GM19467 (cell line): ENCODE results near the gene PEAK1.
"Not testable (repeated sequence)": the region's sequence is repeated elsewhere in the genome, so short reads cannot be mapped to it uniquely, and the experiment has no call there.

Source experiments
- ATAC-seq: cut with Tn5 transposase; IDR thresholded peaks from one replicate; pipeline ENCODE4 v1.9.1; 2021; ENCODE audit warnings: mild to moderate bottlenecking, moderate library complexity; ENCODE audit not compliant: unreplicated experiment

The PEAK1 gene

DNA sequence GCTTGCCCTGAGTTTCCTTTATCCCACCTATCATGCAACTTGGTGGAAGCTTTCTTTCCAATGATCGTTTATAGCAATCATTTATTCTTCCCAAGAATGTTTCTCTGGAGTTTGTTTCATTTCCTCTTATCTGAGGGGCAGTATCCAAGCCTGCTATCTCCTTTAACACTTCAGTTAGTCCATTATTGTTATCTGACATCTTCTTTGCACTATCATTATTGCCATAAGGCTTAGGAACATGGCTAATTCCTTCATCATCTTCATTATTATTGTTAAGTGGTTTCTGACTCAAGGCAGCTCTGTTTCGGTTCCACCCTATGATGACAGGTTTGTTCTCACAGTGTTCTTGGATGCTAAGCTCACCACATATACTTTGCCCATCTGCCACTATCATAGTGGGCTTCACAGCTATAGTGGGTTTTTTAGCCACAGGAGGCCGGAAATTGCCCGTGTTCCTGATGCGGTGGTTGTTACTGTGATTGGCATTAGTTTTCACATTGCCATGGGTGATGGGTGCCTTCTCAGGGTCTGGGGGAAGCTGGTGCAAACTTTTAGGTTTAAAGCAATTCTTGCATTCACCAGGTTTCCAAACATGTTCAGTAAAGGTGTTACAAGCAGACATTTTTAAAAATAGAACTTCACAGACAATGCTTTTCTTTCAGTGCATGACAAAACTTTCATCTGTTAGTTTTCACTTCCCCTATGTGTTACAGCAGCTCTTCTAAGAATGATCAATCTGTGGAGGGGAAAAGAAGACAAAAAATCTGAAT is 238.4 kb downstream of the PEAK1 start:
- ATAC-seq: peak; percentile 43

DNA sequence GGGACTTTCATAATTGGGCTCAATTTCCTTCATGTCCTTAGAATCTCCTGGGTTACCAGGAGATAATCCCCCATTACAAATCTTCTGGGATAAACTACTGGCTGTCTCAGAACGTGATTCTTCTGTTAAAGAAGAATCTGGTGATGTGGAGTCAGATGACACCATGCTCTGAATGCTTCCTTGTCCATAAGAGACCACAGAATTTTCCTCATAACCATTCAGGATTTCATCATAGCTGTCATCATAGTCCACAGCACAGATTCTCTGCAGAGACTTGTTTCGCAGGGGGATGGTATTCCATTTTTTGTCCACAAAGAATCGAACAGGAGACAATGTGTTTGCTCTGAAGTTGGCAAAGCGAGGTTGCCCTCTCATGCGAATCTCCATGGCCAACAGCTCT is 239.1 kb downstream of the PEAK1 start:
- ATAC-seq: no peak

DNA sequence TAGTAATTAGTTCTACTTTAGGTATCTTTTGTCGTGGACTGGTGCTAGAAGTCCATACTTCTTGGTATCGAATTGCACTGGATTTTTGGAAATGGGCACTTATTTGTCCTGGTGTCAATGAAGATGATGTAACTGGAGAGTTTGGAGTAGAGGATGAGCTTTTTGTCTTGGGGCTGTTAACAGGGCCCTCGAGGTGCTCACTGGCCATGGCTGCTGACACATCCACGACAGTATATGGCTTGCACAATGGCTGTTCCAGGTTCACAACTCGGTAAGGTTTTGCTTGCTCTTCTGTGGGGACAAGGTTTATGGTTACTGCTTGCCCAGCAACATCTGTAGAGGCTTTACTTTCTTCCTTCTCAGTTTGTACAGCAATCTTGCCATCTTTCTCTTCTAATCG is 239.6 kb downstream of the PEAK1 start:
- ATAC-seq: no peak

DNA sequence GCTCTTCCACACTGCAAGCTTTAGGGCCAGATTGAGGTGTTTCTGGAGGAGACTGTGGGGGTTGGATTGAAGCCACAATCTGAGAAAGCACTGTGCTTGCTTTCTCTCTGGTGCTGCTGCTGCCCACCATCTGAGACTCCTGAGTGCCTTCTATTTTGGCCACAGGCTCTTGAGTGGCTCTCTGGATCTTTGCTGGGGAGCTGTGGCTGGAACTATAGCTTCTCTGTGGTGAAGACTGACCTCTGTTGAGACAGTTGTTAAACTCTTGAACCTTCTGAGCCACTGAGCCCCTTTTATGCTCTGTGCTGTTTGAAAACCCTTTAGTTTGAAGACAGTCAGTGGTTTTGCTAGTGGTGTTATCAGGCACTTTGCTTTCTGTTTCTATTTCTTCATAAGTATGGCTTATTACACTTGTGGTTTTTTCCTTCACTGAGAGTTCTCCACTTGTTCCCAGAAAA is 240.3 kb downstream of the PEAK1 start:
- ATAC-seq: peak; percentile 41

DNA sequence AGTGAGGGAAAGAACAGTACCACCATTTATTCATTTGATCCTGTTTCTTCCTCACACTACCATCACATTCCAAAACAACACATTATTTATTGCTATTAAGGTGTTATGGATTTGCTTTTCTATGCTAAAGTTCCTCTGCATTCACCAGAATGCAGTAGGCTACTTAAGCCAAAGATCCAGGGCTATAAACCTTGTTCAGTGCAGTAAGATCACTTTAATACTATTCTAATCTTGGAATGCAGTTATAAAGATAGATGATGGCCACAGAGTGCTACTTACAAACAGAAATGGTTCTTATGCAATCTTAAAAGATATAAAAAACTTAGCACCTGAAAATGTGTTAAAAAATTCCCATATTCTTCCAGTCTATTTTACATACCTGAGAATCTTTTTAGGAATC is 241.5 kb downstream of the PEAK1 start:
- no peak for ATAC-seq

DNA sequence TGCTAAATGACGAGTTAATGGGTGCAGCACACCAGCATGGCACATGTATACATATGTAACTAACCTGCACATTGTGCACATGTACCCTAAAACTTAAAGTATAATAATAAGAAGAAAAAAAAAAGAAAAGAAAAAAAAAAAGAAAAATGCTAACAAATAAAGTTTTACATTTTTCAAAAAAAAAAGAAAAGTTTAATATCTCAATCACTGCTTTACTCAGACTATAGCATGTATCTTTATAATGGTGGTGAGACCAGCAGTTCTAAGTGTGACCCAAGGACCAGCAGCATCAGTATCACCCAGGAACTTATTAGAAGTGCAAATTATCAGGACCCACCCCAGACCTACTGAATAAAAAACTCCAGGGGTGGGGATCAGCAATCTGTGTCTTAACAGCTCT is 243.8 kb downstream of the PEAK1 start:
- ATAC-seq: not testable (repeated sequence)

DNA sequence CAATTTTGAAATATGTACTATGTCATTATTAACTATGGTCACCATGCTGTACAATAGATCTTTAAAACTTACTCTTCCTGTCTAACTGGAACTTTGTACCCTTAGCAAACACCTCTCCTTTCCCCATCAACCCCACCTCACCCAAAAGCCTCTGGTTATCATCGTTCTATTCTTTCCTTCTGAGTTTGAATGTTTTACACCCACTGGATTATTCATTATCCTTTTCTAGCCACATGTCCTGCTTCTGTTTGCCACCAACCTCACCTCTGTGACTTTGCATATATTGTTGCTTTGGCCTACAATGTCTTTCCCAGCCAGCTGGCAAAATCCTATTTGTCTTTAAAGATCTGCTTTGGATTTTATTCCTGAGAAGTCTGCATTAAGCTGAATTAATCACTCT is 246.4 kb downstream of the PEAK1 start:
- ATAC-seq: no peak

DNA sequence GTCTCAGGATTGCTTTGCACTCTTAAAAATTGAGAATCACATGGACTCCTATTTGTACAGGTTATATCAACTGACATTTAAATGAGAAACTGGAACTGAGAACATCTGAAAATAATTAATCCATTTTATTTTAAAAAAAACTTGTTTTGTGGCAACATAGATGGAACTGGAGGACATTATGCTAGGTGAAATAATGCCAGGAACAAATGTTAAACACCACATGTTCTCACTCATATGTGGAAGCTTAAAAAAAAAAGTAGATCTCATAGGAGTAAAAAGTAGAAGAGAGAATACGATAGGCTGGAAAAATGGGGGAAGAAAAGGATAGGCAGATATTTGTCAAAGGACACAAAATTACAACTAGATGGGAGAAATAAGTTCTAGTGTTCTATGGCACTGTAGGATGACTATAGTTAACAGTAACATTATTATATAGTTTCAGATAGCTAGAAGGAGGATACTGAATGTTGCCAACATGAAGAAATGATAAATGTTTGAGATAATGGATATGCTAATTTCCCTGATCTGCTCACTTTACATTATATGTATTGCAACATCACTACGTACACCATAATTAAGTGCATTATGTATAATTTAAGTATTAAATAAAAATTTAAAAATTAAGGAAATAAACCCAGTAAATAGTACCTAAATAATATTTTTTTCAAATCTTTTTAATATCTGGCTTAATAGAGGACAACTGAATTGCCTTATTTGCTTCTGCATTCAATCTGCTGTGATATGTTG is 248.5 kb downstream of the PEAK1 start:
- ATAC-seq: no peak

DNA sequence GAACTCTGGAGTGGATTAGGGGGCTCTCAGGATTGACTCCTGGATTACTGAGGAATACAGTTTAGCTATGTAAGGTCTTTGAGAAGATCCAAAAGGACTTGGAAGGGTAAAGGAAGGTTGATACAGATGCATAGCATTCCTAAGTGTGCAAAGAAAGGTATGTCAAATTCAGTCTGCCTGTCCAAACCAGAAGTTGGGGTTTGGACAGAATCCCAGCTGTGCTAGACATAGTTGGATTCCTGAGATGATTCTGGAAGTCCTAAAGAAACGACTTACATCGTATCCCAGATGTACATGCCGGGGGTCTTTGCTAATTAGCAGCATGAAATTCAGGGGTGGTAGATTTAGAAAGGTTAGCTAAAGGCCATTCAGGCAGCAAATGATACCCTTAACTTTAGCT is 251.3 kb downstream of the PEAK1 start:
- ATAC-seq: no peak

DNA sequence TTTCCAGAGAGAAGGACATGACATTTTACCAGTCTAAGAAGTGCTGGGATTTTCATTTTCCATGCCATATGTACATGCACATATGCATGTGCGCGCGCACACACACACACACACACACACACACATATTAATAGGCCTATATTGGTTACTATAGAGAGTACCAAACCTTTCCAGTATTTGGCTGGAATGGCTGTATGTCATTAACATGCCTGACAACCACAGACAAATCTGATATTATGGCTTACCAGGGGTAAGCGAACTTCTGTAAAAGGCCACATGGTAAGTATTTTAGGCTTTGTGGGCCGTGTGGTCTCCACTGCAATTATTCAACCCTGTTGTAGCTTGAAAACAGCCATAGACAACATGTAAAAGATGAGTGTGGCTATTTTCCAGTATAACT is 251.8 kb downstream of the PEAK1 start:
- ATAC-seq: no peak

DNA sequence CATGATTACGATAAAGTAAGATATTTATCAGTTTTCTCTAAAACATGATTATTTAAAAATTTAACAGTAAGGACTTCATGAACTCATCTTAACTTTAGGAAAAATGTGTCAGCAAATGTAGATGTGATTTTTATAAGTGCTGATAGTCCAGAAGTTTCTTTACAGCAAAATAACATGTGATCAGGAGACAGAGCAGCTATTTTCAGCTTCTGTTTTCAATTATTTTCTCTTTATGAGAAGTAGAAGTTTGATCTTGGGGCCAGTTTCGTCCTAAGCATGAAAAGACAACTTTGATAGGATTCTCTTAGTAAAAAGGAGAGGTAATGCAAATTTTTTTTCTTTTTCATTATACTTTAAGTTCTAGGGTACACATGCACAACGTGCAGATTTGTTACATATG is 252.5 kb downstream of the PEAK1 start:
- ATAC-seq: no peak

DNA sequence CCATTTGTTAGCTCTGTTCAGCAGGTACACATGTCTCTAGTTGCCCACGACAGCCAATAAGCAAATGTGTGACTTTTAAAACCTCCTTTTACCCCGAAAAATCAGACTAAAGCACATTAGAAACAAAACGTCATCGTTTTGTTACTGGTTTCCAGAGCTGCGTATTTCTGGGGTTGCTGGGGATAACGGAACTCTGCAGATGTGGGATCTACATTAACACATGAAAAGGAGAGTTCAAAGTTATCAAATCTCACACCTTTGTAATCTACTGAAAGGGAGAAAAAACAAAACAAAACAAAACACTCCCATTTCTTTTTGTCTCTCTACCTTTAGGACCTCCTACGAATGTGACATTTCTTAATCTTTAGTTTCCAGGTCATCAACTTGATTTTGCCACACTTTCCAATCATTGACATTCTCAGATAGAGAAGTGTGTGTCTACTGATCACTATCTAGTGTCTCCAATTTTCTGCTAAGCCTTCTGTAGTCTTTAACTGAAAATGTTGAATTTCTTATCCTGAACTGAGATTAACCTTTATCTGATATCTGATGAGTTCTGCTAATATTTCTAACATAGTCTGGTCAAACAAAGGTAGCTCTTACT is 256.0 kb downstream of the PEAK1 start:
- no peak for ATAC-seq

DNA sequence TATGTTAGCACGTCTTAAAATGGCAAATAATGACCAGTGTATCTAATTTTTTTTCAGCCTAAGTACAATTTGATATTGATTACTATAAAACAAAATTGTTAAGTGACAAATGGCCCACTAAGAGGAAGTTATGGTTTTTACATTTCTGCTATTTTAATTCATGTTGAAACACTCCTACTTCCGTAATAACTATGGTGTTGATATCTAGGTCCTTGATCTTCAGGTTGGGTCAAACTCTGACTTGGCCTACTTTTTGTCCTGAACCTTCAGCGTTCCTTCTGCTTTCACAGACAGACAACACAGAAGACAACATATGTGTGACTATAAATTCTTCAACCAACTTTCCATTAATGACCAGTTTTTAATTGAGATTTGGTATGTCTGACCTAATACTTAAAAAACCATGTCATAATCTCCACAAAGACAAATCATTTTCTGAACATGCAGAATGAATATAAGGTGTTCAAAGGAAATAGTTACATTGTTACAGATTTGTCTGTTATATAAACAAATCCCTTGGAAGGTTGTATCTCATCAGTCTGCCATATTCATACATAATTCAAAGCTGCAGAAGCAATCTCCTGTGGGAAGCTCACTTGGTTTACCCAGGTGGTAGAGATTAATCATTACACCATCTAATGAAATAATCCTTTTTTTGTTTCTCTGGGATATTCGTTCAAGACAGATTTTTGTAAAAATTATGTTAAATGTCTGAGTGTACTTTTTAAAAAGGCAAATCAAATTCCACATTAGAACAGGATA is 256.9 kb downstream of the PEAK1 start:
- ATAC-seq: no peak

DNA sequence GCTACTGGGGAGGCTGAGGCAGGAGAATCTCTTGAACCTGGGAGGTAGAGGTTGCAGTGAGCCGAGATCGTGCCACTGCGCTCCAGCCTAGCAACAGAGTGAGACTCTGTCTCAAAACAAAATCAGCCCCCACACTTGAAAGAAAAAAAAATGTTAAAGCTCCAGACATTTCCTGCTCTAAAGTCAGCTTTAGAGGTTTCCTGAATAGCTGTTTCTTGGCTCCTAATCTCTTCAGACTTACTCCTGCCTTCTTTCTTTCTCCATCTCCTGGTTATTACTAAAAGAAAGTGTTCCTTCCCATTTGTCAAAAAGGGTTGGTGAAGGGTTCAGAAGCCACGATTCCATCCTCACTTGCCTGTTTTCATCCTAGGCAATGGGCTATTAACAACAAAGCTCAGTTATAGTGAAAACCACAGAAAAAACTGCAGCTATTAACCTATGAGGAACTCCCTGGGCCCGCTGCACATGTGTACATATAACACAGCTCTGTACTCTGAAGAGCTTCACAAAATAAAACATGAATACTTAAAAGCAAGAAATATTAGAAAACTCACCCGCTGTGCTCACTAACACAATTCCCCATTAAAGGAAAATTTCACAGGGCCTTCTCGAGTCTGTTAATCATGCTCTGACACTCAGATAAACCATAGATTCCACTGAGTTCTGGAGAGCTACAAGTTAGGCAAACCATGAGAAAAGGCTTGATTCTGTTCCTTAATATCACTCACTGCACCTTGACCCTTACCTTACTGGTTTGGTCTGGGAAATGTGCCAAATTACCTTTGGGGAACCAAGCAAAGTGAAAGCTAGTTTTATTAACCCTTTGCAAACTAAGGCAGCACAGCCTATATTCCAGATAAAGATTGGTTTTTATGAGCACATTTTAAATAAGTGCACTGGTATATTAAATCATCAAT is 259.1 kb downstream of the PEAK1 start:
- no peak for ATAC-seq

DNA sequence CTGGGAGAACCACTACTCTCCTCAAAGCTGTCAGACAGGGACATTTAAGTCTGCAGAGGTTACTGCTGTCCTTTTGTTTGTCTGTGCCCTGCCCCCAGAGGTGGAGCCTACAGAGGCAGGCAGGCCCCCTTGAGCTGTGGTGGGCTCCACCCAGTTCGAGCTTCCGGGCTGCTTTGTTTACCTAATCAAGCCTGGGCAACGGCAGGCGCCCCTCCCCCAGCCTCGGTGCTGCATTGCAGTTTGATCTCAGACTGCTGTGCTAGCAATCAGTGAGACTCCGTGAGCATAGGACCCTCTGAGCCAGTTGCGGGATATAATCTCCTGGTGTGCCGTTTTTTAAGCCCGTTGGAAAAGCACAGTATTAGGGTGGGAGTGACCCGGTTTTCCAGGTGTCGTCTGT is 263.9 kb downstream of the PEAK1 start:
- not testable (repeated sequence) for ATAC-seq

DNA sequence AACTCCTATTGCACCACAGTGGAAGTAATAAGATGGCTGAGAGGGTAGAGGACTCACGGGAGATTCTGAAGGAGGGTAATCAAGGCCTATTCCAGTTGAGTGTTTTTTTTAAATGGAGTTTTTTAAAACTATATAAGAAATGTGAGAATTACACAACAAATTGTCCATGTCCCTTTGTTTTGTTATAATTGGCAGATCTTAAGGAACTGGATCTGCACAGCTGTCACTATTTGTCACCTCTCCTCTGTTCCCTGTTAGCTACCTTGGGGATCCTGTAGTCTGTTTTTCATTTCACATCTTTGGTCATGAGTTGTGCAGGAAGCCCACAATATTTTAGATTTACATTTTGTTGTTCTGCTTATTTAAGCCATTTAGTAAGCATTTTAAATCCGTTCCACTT is 271.7 kb downstream of the PEAK1 start:
- no peak for ATAC-seq

DNA sequence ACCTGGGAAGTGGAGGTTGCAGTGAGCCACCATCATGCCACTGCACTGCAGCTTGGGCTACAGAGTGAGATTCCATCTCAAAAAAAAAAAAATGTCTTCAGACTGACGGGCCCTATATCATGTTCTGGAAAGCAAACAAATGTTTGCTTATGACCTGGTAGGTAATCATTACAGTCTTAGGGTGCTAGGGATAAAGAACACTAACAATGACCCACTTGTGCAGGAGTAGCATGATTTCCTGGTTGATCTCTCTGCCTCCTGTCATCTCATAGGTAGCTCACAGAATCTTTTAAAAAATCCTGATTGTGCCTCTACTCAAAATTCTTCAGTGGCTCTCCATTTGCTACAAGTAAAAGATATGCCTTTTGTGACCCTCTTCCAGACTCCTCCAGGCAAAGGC is 274.5 kb downstream of the PEAK1 start:
- no peak for ATAC-seq

DNA sequence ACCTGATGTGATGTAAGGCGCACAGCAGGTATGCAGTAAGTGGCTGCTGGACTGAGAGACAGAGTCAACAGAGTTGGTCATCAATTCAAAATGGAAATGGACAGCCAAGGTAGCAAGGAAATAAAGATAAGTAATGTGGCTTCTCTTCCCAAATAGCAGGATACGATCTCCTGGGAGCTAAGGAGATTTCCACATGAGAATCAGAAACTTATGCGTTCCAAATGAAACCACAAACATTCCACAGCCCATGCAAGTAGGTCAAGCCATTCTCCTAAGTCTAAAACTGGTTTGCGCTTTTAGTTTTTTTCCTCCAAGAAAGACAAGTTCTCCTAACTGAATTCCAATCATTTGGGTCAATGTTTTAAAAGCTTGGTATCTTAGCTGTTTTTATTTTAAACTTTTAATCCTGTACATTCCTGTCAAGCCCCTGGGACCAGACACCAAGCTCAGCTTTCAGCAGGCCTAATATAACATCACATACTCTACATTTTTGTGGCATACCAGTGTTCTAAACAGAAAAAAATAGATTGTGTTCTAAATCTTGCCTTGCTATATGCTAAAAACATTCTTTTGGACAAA is 275.3 kb downstream of the PEAK1 start:
- no peak for ATAC-seq

DNA sequence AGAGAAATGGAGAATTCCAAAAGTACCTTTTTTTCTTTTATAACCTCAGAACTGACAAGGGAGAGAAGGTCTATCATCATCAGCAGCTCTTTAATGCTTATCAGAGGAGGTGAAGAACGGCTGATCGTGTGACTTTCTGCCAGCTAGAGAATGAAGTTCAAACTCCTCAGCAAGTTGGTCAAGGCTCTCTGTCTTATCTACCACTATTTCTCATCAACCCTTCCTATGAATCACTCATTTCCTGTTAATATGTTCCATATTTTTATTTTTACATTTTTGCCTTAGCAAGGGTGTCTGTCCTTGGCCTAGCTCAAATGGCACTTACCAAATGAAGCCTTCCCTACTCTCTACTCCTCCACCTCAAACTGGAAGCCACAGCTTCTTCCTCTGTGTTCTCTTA is 275.9 kb downstream of the PEAK1 start:
- no peak for ATAC-seq

DNA sequence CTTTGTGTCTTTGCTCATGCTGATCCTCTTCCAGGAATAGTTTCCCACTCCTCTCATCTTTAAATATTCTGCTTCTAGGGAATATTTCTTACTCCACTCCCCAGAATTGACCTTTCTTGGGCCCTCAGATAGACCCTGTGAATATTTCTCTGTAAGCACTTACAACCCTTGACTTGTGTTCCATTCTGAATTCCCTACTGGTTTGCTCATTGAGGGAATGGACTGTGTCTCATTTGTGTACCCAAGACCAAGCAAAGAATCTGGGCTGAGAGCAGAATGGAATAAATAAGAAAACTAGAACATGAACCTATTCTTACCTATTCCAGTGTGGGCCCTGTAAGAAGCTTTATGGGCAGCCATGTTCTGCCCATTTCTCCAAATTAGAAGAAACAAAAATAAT is 276.3 kb downstream of the PEAK1 start:
- no peak for ATAC-seq
